GM18951 (cell line): ENCODE results near the gene USP4.
"Not testable (repeated sequence)": the region's sequence is repeated elsewhere in the genome, so short reads cannot be mapped to it uniquely, and the experiment has no call there.

Experiments used
- POLR2A ChIP-seq: IDR thresholded peaks from 4 replicates; pipeline ENCODE4 v1.6.1; 2011; ENCODE audit warnings: mild to moderate bottlenecking; ENCODE audit not compliant: insufficient read length, insufficient read depth; ENCODE audit errors: extremely low read depth
- in situ Hi-C: fragments of 300-500 bp; cut with MboI; formaldehyde crosslinking; loops from one replicate; pipeline ENCODE4 v1.12.0; 2022; ENCODE audit warnings: low sequenced_read_pairs, mixed read lengths, inconsistent platforms; ENCODE audit not compliant: unreplicated experiment

USP4 gene

GRCh38 chr3:49238274-49239127, 101.4 kb downstream of the USP4 start:
- in situ Hi-C loops: no loop called here
- TF ChIP-seq POLR2A: no peak

- no peak for TF ChIP-seq POLR2A
- in situ Hi-C loops: no loop called here
These were observed 102.5 kb downstream of the USP4 start for GRCh38 chr3:49237344-49237743.

- in situ Hi-C loops: no loop called here
- TF ChIP-seq POLR2A: no peak
These were observed 103.6 kb downstream of the USP4 start for GRCh38 chr3:49236226-49236625.

GRCh38 chr3:49228817-49229216, 111.0 kb downstream of the USP4 start:
- in situ Hi-C loops: not testable (repeated sequence)
